EL (cell line): ENCODE data around the gene DNMT3A.

ENCODE experiments used
- DNase-seq: peaks from one replicate; pipeline ENCODE4 v3.0.0-alpha.2; 2016

DNMT3A gene

DNA sequence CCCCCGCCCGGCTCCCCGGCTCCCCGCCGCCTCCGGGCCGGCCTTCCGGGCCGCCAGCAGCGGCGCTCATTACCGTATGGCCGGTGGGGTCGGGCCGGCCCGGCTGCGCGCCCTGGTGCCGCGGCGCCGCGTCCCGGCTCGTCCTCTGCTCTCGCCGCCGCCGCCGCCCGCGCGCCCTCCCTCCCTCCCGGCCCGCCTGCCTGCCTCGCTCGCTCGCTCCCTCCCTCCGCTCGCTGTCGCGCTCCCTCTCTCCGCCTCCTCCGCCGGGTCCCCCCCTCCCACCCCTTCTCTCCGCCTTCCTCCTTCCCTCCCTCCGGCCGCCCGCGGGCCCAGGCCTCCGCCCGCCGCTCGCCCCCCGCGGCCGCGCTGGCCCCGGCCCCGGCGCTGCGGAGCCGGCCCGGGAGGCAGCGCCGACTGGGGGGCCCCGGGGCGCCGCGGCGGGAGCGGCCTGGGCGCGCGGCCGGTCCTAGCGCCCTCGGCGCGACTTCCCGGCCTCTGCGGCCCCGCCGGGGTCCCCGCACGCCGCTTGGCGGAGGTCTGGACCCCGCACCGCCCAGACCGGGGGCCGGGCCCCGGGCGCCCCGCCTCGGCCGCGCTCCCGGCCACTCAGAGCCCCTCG is at the start of gene DNMT3A:
DNMT3A (minus strand) TSS at position 173 of the 619 bp plus-strand sequence. CDS start 27,941 bp downstream, outside the sequence.
- peak; percentile 57 for DNase-seq

- no peak for DNase-seq
Observed at GRCh38 chr2:25389161-25389560, 47.4 kb upstream of the DNMT3A start.

GRCh38 chr2:25388491-25388890 is 46.8 kb upstream of the DNMT3A start:
- no peak for DNase-seq

DNA sequence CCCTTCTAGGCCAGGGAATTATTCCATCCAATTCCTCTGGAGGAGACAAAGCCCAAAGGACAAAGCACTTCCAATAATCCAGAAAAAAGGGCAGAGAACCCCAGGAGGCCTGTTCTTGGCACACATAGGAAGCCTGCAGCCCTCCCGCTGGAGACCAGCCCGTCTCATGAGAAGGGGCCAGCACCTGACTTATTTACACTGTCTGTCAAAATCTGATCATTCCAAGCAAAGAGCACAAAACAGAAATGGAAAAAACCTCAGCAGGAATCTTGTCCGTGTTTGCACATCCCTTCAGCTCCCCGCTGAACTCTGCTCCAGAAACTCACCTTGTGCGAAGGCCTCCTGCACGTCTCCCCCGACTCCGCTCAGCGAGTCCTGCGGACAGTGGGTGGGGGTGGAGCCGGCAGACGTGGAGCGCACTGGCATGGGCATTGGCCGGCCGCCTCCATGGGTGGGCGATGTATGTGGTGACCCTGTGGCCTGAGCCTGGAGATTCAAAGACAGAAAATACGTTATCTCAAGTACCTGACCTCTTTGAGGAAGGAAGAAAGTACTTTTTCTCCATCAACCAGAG is 46.2 kb upstream of the DNMT3A start:
- no peak for DNase-seq

DNA sequence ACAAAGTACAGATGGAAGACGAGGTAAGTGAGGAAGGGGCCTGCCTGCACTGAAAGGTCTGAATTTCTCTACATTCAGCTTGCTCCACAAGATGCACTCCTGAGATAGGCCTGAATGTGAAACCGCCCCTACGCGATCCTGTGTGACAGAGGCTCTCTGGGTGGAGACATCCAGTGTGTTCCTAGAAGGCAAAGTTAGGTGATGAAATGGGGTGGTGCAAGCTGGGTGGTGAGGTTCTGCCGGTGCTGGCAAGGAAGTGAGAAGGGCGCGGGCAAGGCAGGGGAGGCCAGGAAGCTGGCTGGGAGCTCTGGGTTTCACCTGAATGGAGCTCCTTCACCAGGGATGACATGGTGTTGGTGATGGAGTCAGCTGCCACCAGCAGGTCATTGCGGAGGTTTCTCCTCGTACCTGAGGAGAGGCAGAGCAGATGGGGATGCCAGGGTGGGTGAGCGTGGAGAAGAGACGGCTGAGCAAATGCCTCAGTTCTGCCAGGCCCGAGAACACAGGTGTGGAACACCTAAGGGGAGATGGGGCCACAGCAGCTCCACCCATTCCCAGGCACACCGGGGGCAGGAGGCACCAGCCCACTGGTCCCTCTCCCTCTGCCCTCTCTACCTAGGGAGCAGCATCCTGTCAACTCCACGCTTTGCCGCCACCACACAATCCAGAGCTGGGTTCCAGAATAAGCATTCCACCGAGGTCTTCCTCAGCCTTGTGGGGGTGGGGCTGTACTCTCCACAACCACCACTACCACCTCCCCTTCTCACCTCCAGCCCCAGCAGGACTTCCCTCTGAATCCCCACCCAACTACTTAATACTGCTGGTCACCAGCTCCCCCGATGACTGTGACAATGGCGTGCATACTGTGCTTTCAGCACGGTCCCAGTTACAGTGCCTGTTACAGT is 45.5 kb upstream of the DNMT3A start:
- no peak for DNase-seq

DNA sequence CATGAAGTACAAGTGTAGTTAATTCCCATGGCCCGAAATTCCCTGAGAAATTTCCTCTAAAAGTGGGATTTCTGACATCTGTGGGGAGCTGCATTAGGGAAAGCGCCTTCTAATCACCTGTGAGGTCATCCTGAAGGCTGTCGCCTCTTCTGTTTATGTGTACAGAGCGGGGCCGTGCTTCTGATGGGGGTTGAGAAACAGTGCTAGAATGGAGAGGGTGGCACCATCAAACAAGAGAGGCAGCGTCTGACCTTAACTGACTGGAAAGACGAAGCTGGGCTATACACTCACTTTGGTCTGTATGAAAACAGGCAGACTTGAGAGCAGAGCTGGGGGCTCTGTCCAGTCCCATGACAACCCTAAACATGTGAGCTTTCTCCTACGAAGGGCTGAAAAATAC is 44.2 kb upstream of the DNMT3A start:
- no peak for DNase-seq

DNA sequence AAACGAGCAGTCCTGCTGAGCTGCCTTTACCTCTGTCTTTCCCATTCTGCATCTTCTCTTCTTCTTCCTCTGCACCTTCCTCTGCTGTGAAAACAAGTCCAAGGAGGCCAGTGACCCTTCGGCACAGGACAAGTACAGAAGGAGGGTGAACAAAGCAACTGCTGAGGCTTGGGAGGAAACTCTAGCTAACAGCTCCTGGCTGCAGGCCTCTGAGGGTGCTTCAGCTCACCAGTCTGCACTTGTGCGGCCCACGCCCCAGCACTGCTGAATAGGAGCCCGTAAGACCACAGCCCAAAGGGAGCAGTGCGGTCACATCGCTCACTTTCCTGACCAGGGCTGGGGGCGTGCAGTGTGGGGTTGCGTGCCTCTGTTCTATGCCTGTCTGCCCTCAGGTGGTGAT is 42.1 kb upstream of the DNMT3A start:
- no peak for DNase-seq

DNA sequence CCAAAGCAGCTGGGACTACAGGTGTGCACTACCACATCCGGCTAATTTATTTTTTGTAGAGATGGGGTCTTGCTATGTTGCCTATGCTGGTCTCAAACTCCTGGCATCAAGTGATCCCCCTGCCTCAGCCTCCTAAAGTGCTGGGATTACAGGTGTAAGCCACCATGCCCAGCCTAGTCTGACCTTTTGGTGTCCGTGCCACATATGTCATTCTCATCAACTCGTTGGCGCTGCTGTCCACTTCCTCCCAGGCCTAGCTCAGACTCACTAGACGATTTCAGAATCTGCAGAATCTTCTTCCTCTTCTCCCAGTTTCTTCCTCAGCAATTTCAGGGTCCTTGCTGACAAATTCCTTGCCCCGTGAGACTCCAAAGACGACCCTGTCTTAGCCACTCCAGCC is 39.8 kb upstream of the DNMT3A start:
- DNase-seq: no peak

DNA sequence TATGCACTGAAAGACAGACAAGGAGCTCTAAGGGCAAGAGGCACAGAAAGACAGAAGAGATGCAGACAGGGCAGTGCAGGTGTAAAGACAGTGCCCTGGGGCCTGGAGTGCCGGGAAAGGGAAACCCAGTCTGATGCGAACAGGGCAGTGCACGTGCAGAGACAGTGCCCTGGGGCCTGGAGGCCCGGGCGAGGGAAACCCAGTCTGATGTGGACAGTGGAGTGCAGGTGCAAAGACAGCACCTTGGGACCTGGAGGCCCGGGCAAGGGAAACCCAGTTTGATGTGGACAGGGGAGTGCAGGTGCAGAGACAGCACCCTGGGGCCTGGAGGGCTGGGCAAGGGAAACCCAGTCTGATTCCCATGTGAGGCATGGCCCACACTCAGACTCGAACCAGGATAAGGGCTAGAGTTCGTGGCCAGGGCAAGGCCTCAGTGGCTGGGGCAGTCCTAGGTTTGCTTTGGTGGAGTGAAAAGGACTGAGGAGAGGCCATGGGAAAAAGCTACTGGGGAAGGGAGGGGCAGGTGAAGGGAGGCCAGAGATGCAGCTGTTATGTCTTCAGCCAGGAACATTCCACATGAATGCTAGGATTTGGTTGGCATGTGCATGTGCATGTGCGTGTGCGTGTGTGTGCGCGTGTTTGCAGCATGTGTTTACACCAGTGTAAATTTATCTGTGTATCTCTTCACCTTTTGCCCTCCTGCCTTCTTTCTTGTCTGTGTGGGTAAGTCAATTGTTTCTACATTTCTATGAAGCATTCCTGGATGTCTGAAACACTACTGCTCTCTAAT is 39.1 kb upstream of the DNMT3A start:
- no peak for DNase-seq

GRCh38 chr2:25380023-25380422 is 38.3 kb upstream of the DNMT3A start:
- DNase-seq: no peak

DNA sequence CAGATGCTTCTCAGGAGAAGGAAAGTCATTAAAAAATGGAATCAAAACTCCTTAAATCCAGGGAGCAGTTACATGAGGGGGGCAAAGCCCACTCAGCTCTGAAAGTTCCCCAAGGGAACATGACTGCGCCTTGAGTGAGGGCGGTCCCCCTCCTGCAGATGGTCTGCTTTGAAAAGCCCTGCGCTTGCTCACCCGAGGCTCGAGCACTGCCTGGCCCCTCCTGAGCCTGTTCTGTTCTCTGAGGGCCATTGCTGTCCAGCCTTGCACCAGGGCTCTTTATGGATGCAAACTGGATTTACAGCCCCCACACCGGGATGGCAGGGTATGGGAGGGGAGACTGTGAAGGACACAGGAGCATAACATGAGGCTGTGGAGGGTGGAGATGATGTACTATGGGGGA is 37.8 kb upstream of the DNMT3A start:
- DNase-seq: no peak

GRCh38 chr2:25378731-25379490 is 37.2 kb upstream of the DNMT3A start:
- DNase-seq: peak; percentile 65

- no peak for DNase-seq
Observed at GRCh38 chr2:25377822-25378421, 36.2 kb upstream of the DNMT3A start.

DNA sequence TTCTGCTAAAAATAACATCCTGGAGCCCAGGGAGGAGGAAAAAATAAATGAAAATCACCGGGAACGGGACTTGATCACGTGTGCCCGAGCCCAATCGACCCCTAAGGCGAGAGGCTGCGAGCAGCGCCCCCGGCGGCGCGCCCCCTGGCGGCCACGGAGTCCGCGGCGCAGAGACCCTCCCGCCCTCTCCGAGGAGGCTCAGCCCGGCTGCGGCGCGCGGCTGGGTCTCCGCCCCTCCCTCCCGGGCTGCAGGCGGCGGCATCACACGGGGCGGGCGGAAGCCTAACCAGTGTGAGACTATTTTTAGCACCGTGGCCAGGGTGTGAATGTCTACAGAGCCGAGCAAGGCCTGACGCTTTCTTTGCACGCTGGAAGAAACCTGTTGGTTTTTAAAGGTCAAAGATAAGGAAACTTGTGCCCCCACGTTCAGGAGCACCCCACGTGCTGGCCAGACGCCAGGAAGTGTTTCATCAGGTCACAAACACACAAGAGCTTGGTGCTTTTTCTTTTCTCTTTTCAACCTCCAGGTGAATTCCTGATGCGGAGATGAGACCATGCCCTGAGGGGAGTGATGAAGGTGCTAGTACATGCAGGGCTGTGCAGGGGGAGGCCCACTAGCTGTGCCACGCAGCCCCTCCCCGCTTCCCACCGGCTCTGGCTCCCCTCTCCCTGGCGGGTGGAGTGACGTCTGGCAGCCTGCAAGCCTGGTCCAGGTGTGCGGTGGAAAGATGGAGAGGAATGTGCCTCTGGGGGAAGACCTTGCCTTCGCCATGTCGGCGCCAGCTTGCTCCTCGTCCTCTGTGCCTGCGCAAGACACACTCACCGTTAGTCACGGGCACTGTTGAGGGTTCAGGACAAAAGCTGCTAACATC is 35.3 kb upstream of the DNMT3A start:
- peak; percentile 85 for DNase-seq

GRCh38 chr2:25375989-25376545 is 34.3 kb upstream of the DNMT3A start:
- DNase-seq: no peak

DNA sequence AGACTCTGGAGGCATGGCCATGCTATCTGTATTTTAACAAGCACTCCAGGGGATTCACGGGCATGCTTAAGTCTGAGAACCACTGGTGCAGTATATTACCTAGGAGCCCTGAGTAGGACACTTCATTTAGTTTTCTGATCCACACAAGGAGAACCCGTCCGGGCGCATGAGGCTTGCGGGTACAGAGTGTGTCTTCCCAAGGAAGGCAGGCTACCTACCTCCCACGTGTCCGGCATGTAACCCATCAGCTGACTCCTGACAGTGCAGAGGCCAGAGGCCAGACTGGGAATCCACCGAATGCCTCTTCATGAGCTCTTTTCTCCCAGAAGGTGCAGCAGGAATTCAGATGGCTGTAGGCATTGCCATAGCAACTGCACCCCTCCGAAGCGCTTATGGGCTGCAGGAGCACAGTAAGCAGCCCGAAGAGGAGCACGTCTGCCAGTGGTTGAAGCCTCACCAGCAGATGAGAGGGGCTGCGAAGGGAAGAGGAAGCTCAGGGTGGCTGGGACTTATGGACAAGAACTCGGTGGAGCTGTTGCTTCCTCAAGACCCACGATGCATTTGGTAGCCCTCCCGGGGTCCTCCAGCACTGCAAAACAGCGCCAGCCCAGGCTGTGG is 33.8 kb upstream of the DNMT3A start:
- DNase-seq: no peak

DNA sequence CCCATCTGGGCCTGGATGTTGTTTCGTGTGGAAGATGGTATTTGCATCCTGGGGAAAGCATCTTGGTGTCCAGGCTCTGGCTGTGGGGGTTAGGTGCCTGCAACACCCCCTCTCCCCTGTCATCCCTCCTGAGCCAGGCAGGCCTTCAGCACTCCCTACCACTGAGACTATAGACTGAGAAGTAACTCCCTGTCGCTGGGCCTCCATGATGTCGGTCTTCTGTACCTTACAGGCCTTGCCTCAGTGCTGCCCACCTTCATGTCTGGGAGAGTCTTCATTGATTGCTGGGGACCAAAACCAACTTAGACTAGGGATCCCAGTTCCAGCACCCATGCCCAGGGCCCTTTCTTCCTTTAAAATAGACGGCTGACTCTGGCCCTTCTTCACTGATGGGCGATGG is 33.1 kb upstream of the DNMT3A start:
- no peak for DNase-seq

- DNase-seq: no peak
Observed at GRCh38 chr2:25374411-25374810, 32.7 kb upstream of the DNMT3A start.

GRCh38 chr2:25373269-25373981 is 31.7 kb upstream of the DNMT3A start:
- DNase-seq: no peak
